Esophagus (tissue), 2 donors: ENCODE results near the gene ANKLE1. TPM values are rescaled to one million over a fixed set of nuclear protein-coding genes. Genes with fewer than 3 reads are reported as not detected.
A peak's percentile ranks its signal among the peaks of the same experiment; 100 is the strongest.

Experiments
- H3K27ac ChIP-seq, 2 donors: one replicate each; pipeline ENCODE4 v1.5.1; 2013; ENCODE audit warnings: low read depth in 2 of 2, mild to moderate bottlenecking in 2 of 2, inconsistent platforms in 1 of 2, low read length in 1 of 2, moderate library complexity in 1 of 2
- H3K27me3 ChIP-seq, 2 donors: one replicate each; pipeline ENCODE4 v1.6.1; 2013; ENCODE audit warnings: low read length in 2 of 2, control low read depth in 1 of 2, mild to moderate bottlenecking in 1 of 2; ENCODE audit not compliant: insufficient read depth in 2 of 2, control insufficient read depth in 1 of 2
- H3K36me3 ChIP-seq, 2 donors: one replicate each; pipeline ENCODE4 v1.6.1; 2013; ENCODE audit warnings: low read length in 1 of 2; ENCODE audit not compliant: control insufficient read depth in 2 of 2, insufficient read depth in 2 of 2
- H3K4me1 ChIP-seq, 2 donors: one replicate each; pipeline ENCODE4 v1.6.1; 2013; ENCODE audit warnings: low read length in 1 of 2; ENCODE audit not compliant: control insufficient read depth in 2 of 2, insufficient read depth in 2 of 2
- H3K4me3 ChIP-seq, 2 donors: one replicate each; pipeline ENCODE4 v1.5.1; 2013; ENCODE audit warnings: low read length in 2 of 2, mild to moderate bottlenecking in 2 of 2, low read depth in 1 of 2, moderate library complexity in 1 of 2
- H3K9me3 ChIP-seq, 2 donors: one replicate each; pipeline ENCODE4 v1.6.1; 2013; ENCODE audit warnings: mild to moderate bottlenecking in 2 of 2, low read depth in 1 of 2, low read length in 1 of 2, moderate library complexity in 1 of 2; ENCODE audit not compliant: control insufficient read depth in 2 of 2, insufficient read depth in 1 of 2
- WGBS, 2 donors: extraction: QIAGEN DNeasy Blood & Tissue Kit; methylation state at CpG; one replicate each; pipeline ENCODE4 v1.1.7; 2013; 5-methylcytosine and 5-hydroxymethylcytosine counted together
- polyA plus RNA-seq, 2 donors: library from polyadenylated mRNA; stranded (reverse); fragments of 200-250 nt; gene quantifications; one replicate each; pipeline ENCODE4 v1.2.3, GENCODE V29; 2013
- donor health status: healthy with polysubstance abuse.
- donor health status: Bipolar disorder and iron deficiency.

Gene ANKLE1
- polyA plus RNA-seq, 2 donors: 0.22 to 0.45 TPM

- Histone ChIP-seq H3K4me3 (no peak overlapping the region), H3K9me3 (no peaks in the 10 kb centered on the region), H3K36me3 (peaks cover 0 to 3% of the 10 kb centered on the region in 2 donors), H3K27ac (peak overlapping the region; percentile 47 to 95), H3K4me1 (peaks cover 0 to 8% of the 10 kb centered on the region in 2 donors), H3K27me3 (no peaks in the 10 kb centered on the region)
- 50 to 60% methylated on average over 12 of the region's 12 CpGs for WGBS, 2 donors
These were observed 22.9 kb downstream of the ANKLE1 start for GRCh38 chr19:17304386-17305215.

GRCh38 chr19:17305216-17305516, 23.5 kb downstream of the ANKLE1 start:
- Histone ChIP-seq H3K9me3 (no peaks in the 10 kb centered on the region), H3K27ac (peak overlapping the region; percentile 95), H3K4me1 (peaks cover 0 to 10% of the 10 kb centered on the region in 2 donors), H3K36me3 (peaks cover 0 to 3% of the 10 kb centered on the region in 2 donors), H3K4me3 (no peak overlapping the region), H3K27me3 (no peaks in the 10 kb centered on the region)
- 0 to 1% methylated on average over 7 of the region's 7 CpGs for WGBS, 2 donors

GRCh38 chr19:17305517-17306284, 24.0 kb downstream of the ANKLE1 start, which contains the start of gene MRPL34:
TSS of gene MRPL34 (plus strand) at chr19:17305872. CDS start at chr19:17305893, 21 bp downstream.
- Histone ChIP-seq H3K27ac (peak within 1 kb of the TSS; percentile 95), H3K36me3 (peaks cover 0 to 3% of the 10 kb centered on the region in 2 donors), H3K27me3 (no peaks in the 10 kb centered on the region), H3K9me3 (no peaks in the 10 kb centered on the region), H3K4me3 (peak within 1 kb of the TSS; percentile 71 to 80), H3K4me1 (peaks cover 4 to 16% of the 10 kb centered on the region in 2 donors)
- 0 to 1% methylated on average over 55 of the region's 55 CpGs for WGBS, 2 donors

GRCh38 chr19:17306285-17306714, 24.6 kb downstream of the ANKLE1 start:
- Histone ChIP-seq H3K9me3 (no peaks in the 10 kb centered on the region), H3K27me3 (no peaks in the 10 kb centered on the region), H3K36me3 (no peaks in the 10 kb centered on the region), H3K27ac (peak overlapping the region; percentile 95), H3K4me3 (peak overlapping the region; percentile 71 to 80), H3K4me1 (peaks cover 4 to 17% of the 10 kb centered on the region in 2 donors)
- 4 to 5% methylated on average over 28 of the region's 28 CpGs for WGBS, 2 donors

GRCh38 chr19:17307876-17308377, 26.2 kb downstream of the ANKLE1 start:
- WGBS, 2 donors: 91% methylated on average over 8 of the region's 8 CpGs
- Histone ChIP-seq H3K4me1 (peaks cover 5 to 17% of the 10 kb centered on the region in 2 donors), H3K9me3 (no peaks in the 10 kb centered on the region), H3K27ac (no peak overlapping the region), H3K4me3 (no peak overlapping the region), H3K36me3 (peaks cover 0 to 4% of the 10 kb centered on the region in 2 donors), H3K27me3 (no peaks in the 10 kb centered on the region)

GRCh38 chr19:17309198-17309964, 27.7 kb downstream of the ANKLE1 start, which contains the start of gene DDA1:
TSS of gene DDA1 (plus strand) at chr19:17309563. CDS start at chr19:17309655, 92 bp downstream.
- Histone ChIP-seq H3K36me3 (peaks cover 7 to 10% of the 10 kb centered on the region in 2 donors), H3K27me3 (no peaks in the 10 kb centered on the region), H3K4me3 (peak within 1 kb of the TSS; percentile 90 to 97), H3K4me1 (peaks cover 5 to 17% of the 10 kb centered on the region in 2 donors), H3K9me3 (peaks cover 0 to 3% of the 10 kb centered on the region in 2 donors), H3K27ac (peak within 1 kb of the TSS; percentile 66 to 79)
- 0 to 1% methylated on average over 45 to 46 of the region's 46 CpGs for WGBS, 2 donors

- 6% methylated on average over 23 of the region's 23 CpGs for WGBS, 2 donors
- Histone ChIP-seq H3K27ac (peak overlapping the region; percentile 66 to 79), H3K4me1 (peaks cover 5 to 17% of the 10 kb centered on the region in 2 donors), H3K27me3 (no peaks in the 10 kb centered on the region), H3K9me3 (peaks cover 0 to 3% of the 10 kb centered on the region in 2 donors), H3K36me3 (peaks cover 10 to 15% of the 10 kb centered on the region in 2 donors), H3K4me3 (peak overlapping the region; percentile 90 to 97)
These were observed 28.3 kb downstream of the ANKLE1 start for GRCh38 chr19:17309965-17310461.

- Histone ChIP-seq H3K27ac (peak overlapping the region in 1 of 2 donors; percentile 22), H3K4me1 (peaks cover 5 to 17% of the 10 kb centered on the region in 2 donors), H3K4me3 (no peak overlapping the region), H3K9me3 (peaks cover 0 to 6% of the 10 kb centered on the region in 2 donors), H3K27me3 (no peaks in the 10 kb centered on the region), H3K36me3 (peaks cover 14 to 24% of the 10 kb centered on the region in 2 donors)
- 55 to 67% methylated on average over 11 of the region's 11 CpGs for WGBS, 2 donors
These were observed 29.9 kb downstream of the ANKLE1 start for GRCh38 chr19:17311455-17312188.
